Astrocyte of the spinal cord (primary cell): Measurements from ENCODE around the gene TRIM9.
"Not testable (repeated sequence)": the region's sequence is repeated elsewhere in the genome, so short reads cannot be mapped to it uniquely, and the experiment has no call there.

ENCODE experiments used
- DNase-seq: peaks from one replicate; pipeline ENCODE4 v3.0.0; 2011; ENCODE audit warnings: low read depth, low spot score
- H3K4me3 ChIP-seq: 2 replicates; pipeline ENCODE4 v1.5.1; 2011; ENCODE audit warnings: low read depth, mild to moderate bottlenecking, low read length, moderate library complexity
- in situ Hi-C: cut with HindIII; loops from 2 replicates; pipeline ENCODE4 v1.10.0; 2017; ENCODE audit warnings: low sequenced_read_pairs
- TF ChIP-seq, protein P1 (sequence below): IDR thresholded peaks from 2 replicates; pipeline ENCODE4 v1.5.1; 2012; ENCODE audit warnings: low read depth, mild to moderate bottlenecking, low read length, inconsistent platforms

The TRIM9 gene

GRCh38 chr14:50999726-51000125, 95.2 kb downstream of the TRIM9 start:
- DNase-seq = no peak
- in situ Hi-C loops = no loop called here
- TF ChIP-seq, protein P1, sequence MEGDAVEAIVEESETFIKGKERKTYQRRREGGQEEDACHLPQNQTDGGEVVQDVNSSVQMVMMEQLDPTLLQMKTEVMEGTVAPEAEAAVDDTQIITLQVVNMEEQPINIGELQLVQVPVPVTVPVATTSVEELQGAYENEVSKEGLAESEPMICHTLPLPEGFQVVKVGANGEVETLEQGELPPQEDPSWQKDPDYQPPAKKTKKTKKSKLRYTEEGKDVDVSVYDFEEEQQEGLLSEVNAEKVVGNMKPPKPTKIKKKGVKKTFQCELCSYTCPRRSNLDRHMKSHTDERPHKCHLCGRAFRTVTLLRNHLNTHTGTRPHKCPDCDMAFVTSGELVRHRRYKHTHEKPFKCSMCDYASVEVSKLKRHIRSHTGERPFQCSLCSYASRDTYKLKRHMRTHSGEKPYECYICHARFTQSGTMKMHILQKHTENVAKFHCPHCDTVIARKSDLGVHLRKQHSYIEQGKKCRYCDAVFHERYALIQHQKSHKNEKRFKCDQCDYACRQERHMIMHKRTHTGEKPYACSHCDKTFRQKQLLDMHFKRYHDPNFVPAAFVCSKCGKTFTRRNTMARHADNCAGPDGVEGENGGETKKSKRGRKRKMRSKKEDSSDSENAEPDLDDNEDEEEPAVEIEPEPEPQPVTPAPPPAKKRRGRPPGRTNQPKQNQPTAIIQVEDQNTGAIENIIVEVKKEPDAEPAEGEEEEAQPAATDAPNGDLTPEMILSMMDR = no peak
- no peak overlapping the region for H3K4me3 ChIP-seq

DNA sequence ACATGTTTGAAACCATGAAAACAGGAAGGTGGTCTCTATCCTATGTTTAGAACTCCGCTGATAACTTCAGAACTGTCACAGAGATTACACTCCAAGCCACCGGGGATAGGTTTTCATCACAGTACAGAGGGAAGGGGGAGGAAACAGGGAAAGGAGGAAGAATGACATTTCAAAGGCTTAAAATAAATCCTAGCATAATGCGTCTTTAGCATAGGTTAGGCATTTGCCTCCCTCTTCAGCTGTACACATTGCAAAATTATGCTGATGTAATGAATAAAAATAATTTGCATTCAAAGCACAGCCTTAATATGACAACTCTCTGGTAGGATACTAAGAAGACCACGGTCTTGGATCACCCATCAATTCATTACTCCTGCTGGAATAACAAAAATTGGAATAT, 96.3 kb downstream of the TRIM9 start:
- DNase-seq = no peak
- in situ Hi-C loops = no loop called here
- H3K4me3 ChIP-seq = no peak overlapping the region
- TF ChIP-seq, protein P1 = no peak

DNA sequence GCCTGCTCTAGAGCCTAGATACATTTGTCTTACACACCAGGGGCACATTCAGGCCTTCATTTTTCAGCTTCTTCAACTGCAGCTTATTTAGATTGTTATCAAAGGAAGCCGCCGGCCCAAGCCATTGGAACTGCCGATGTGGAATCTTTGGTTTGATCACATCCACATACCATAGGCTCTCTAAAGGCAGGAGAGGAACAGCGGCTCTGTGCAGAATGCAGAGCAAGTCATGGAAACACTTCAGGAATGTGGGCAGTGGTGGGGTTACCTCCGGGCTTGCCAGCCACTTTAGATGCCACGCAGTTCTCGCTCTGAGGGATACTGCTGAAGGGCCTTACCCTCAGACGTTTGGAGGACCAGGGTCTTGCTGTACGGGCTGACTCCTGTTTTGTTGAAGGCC, 97.2 kb downstream of the TRIM9 start:
- H3K4me3 ChIP-seq = no peak overlapping the region
- in situ Hi-C loops = no loop called here
- DNase-seq = no peak
- TF ChIP-seq, protein P1 = no peak

DNA sequence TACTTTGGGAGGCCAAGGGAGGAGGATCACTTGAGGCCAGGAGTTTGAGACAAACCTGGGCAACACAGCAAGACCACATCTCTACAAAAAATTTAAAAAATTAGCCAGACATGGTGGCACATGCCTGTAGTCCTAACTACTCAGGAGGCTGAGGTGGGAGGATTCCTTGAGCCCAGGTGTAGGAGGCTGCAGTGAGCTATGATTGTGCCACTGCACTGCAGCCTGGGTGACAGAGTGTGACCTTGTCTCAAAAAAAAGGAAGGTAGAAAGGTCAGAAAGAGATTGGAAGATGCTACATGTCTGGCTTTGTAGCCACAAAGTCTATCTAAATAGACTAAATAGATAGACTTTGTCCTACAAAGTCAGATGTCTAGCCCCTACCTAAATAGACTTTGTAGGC, 100.7 kb downstream of the TRIM9 start:
- H3K4me3 ChIP-seq, in situ Hi-C loops, DNase-seq: not testable (repeated sequence)

DNA sequence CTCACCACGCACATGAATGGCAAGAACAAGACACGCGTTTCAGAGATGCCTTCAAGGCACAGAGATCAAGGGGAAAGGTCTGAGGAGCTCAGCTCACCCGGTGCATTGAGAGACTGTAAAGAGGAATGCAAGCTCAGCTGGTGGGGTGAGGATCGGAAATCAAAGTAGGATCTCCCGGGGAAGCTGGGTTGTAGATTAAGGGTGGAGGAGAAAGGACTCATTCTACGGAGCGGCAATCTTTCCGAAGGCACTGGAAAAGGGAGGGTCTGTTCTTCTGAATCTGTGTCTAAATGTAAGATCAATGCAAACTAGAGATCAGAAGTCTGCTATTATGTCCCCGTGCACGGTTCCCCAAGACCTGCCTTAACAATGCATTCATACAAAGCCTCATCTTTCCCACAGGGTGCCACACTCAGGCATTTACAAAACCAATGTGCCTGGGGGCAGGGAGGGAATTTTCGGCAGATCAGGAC, 109.0 kb downstream of the TRIM9 start:
- no peak for DNase-seq
- in situ Hi-C loops = no loop called here
- TF ChIP-seq, protein P1 = no peak
- no peak overlapping the region for H3K4me3 ChIP-seq

DNA sequence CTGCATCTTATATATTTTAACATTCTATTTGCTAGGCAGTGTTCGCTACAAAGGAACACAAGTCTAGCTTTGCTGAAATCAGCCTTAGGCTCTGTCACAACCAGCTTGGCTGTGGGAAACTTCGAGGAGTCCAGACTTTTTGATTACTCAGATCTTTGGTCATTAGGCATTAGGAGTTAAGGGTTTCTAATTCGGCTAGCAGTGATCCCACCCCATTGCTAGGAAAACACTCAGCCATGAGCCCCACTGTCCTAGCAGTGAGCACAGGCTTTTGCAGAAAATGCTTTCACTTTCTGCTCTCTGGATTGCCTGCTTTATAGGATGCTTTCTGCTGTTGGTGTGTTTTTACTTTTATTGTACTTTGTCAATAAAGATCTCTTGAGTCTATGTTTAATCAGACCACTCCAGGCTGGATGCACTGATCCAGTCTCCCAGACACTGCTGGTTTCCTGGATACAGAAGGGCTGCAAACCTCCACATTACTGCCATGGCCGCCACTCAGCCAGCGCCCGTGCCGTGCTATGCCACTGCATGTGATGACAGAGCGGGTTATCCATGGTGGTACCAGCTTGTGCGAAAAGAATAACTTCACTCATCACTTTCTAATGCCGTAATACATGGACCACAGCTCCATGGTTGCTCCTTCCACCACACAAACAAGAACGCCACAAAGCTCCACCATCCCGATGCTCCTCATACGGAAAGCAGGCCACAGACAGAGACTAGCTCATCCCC, 109.6 kb downstream of the TRIM9 start:
- TF ChIP-seq, protein P1 = no peak
- H3K4me3 ChIP-seq = no peak overlapping the region
- in situ Hi-C loops = no loop called here
- DNase-seq = no peak

GRCh38 chr14:50984036-50984710, 110.7 kb downstream of the TRIM9 start:
- DNase-seq = no peak
- H3K4me3 ChIP-seq = no peak overlapping the region
- in situ Hi-C loops = no loop called here
- TF ChIP-seq, protein P1 = no peak
